HG03159 (cell line): ENCODE measurements around the gene FASTKD3.
A peak's percentile ranks its signal among the peaks of the same experiment; 100 is the strongest.

Experiments used
- ATAC-seq: cut with Tn5 transposase; IDR thresholded peaks from one replicate; pipeline ENCODE4 v1.9.1; 2021; ENCODE audit warnings: mild to moderate bottlenecking, moderate library complexity; ENCODE audit not compliant: unreplicated experiment

Gene FASTKD3

GRCh38 chr5:7881091-7881490 lies 12.3 kb upstream of the FASTKD3 start:
- no peak for ATAC-seq

GRCh38 chr5:7878381-7878873 lies 9.6 kb upstream of the FASTKD3 start:
- peak; percentile 96 for ATAC-seq

GRCh38 chr5:7877851-7878250 lies 9.0 kb upstream of the FASTKD3 start:
- ATAC-seq, result no peak

- peak; percentile 42 for ATAC-seq
These were observed 8.0 kb upstream of the FASTKD3 start for GRCh38 chr5:7876867-7877266.

GRCh38 chr5:7875151-7875550 lies 6.3 kb upstream of the FASTKD3 start:
- ATAC-seq, result no peak

- no peak for ATAC-seq
These were observed 5.8 kb upstream of the FASTKD3 start for GRCh38 chr5:7874639-7875038.

- no peak for ATAC-seq
These were observed 4.4 kb upstream of the FASTKD3 start for GRCh38 chr5:7873216-7873615.

- no peak for ATAC-seq
These were observed 3.8 kb upstream of the FASTKD3 start for GRCh38 chr5:7872517-7873130.

- peak; percentile 18 for ATAC-seq
These were observed 2.8 kb upstream of the FASTKD3 start for GRCh38 chr5:7871653-7872052.

GRCh38 chr5:7869474-7870136 lies 774 bp upstream of the FASTKD3 start:
- ATAC-seq, result peak; percentile 36

GRCh38 chr5:7868427-7868772 lies 431 bp downstream of the FASTKD3 start:
- ATAC-seq, result no peak

- ATAC-seq, result no peak
These were observed 1.6 kb downstream of the FASTKD3 start for GRCh38 chr5:7867260-7867659.

GRCh38 chr5:7866196-7866595 lies 2.6 kb downstream of the FASTKD3 start:
- ATAC-seq, result no peak

GRCh38 chr5:7857926-7858632 lies 10.8 kb downstream of the FASTKD3 start:
- ATAC-seq, result no peak

- no peak for ATAC-seq
These were observed 11.5 kb downstream of the FASTKD3 start for GRCh38 chr5:7857361-7857760.

- ATAC-seq, result no peak
These were observed 12.0 kb downstream of the FASTKD3 start for GRCh38 chr5:7856855-7857254.

GRCh38 chr5:7855611-7856010 lies 13.2 kb downstream of the FASTKD3 start:
- ATAC-seq, result no peak

- no peak for ATAC-seq
These were observed 15.8 kb downstream of the FASTKD3 start for GRCh38 chr5:7852988-7853387.

GRCh38 chr5:7852542-7852941 lies 16.3 kb downstream of the FASTKD3 start:
- ATAC-seq, result no peak

- no peak for ATAC-seq
These were observed 17.1 kb downstream of the FASTKD3 start for GRCh38 chr5:7851617-7852289.

GRCh38 chr5:7851240-7851592 lies 17.6 kb downstream of the FASTKD3 start:
- ATAC-seq, result no peak
